ENCODE results near the gene PLEKHG3. TPM values are rescaled to one million over a fixed set of nuclear protein-coding genes. Genes with fewer than 3 reads are reported as not detected.
A peak's percentile ranks its signal among the peaks of the same experiment; 100 is the strongest.

PLEKHG3 gene
- total and polyA plus RNA-seq, 2 of the 13 experiments (the other 11 are each of a cell fraction or from before 2014, with no cell fraction given), result 7.1 to 9.8 TPM

DNA sequence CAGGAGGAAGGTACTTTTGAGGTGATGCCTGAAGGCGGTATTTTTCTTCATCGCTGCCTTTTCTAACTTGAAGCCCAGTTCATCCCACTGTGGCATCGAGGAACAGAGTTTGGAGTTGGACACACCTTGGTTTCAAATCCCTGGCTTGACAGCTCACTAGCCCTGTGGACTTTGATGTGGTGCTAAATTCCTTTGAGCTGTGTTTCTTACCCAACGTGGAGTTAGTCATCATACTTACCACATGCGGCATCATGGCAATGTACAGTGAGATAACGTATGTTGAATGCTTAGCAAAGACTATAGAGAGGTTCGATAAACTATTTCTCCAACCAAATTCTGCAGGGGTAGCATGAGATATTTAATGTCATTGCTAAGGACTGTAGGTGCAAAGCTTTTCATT, 3.4 kb downstream of the PLEKHG3 start (continued):
- TF ChIP-seq NR2F1 (CRISPR knock-in tag; IDR thresholded peaks at IDR 0.05) (peak; percentile 8 to 28; a peak in 1 of 4 replicates), MXI1 (IDR thresholded peaks at IDR 0.05; ENCODE audit: borderline replicate concordance, low read depth, low read length) (0 out of 3 replicates have a peak, but pooled peaks have one; percentile 33), HNF4G (IDR thresholded peaks at IDR 0.05; ENCODE audit: borderline replicate concordance, low read depth, low read length) (peak; percentile 57; the same call in 1 of the 2 replicates), HNF4G (CRISPR knock-in tag; IDR thresholded peaks at IDR 0.05; ENCODE audit: borderline replicate concordance, low read depth) (no peak), FOXA3 (CRISPR knock-in tag; IDR thresholded peaks at IDR 0.05) (peak; percentile 37; the same call in 1 of the 2 replicates), ZSCAN9 (CRISPR knock-in tag; IDR thresholded peaks at IDR 0.05; ENCODE audit: borderline replicate concordance) (no peak), CREB1 (IDR thresholded peaks at IDR 0.05) (0 out of 2 replicates have a peak, but pooled peaks have one; percentile 5), CREB1 (CRISPR knock-in tag; IDR thresholded peaks at IDR 0.05) (no peak), ARID5B (CRISPR knock-in tag; IDR thresholded peaks at IDR 0.05) (peak; percentile 24; the same call in 1 of the 2 replicates), MED1 (CRISPR knock-in tag; IDR thresholded peaks at IDR 0.05) (peak; percentile 21; the same call in 1 of the 2 replicates), TBX3 (IDR thresholded peaks at IDR 0.05; ENCODE audit: borderline replicate concordance) (peak; percentile 46; the same call in 1 of the 2 replicates), TGIF2 (CRISPR knock-in tag; IDR thresholded peaks at IDR 0.05) (peak; percentile 61; the same call in 1 of the 2 replicates), SAP130 (CRISPR knock-in tag; IDR thresholded peaks at IDR 0.05; ENCODE audit: low read depth) (peak; percentile 78), EED (CRISPR knock-in tag; IDR thresholded peaks at IDR 0.05) (no peak), SOX13 (IDR thresholded peaks at IDR 0.05) (no peak), SOX13 (CRISPR knock-in tag; conservative IDR thresholded peaks at IDR 0.05 in 1 of 2, IDR thresholded peaks at IDR 0.05 in 1 of 2) (peak in 1 of 2 experiments; percentile 31; a peak in 1 of 4 replicates), ZNF260 (CRISPR knock-in tag; IDR thresholded peaks at IDR 0.05; ENCODE audit: borderline replicate concordance, low read depth) (no peak), CEBPG (CRISPR knock-in tag; IDR thresholded peaks at IDR 0.05) (0 out of 2 replicates have a peak, but pooled peaks have one; percentile 23), ZNF451 (CRISPR knock-in tag; IDR thresholded peaks at IDR 0.05) (no peak)
- TF ChIP-seq, protein P1, sequence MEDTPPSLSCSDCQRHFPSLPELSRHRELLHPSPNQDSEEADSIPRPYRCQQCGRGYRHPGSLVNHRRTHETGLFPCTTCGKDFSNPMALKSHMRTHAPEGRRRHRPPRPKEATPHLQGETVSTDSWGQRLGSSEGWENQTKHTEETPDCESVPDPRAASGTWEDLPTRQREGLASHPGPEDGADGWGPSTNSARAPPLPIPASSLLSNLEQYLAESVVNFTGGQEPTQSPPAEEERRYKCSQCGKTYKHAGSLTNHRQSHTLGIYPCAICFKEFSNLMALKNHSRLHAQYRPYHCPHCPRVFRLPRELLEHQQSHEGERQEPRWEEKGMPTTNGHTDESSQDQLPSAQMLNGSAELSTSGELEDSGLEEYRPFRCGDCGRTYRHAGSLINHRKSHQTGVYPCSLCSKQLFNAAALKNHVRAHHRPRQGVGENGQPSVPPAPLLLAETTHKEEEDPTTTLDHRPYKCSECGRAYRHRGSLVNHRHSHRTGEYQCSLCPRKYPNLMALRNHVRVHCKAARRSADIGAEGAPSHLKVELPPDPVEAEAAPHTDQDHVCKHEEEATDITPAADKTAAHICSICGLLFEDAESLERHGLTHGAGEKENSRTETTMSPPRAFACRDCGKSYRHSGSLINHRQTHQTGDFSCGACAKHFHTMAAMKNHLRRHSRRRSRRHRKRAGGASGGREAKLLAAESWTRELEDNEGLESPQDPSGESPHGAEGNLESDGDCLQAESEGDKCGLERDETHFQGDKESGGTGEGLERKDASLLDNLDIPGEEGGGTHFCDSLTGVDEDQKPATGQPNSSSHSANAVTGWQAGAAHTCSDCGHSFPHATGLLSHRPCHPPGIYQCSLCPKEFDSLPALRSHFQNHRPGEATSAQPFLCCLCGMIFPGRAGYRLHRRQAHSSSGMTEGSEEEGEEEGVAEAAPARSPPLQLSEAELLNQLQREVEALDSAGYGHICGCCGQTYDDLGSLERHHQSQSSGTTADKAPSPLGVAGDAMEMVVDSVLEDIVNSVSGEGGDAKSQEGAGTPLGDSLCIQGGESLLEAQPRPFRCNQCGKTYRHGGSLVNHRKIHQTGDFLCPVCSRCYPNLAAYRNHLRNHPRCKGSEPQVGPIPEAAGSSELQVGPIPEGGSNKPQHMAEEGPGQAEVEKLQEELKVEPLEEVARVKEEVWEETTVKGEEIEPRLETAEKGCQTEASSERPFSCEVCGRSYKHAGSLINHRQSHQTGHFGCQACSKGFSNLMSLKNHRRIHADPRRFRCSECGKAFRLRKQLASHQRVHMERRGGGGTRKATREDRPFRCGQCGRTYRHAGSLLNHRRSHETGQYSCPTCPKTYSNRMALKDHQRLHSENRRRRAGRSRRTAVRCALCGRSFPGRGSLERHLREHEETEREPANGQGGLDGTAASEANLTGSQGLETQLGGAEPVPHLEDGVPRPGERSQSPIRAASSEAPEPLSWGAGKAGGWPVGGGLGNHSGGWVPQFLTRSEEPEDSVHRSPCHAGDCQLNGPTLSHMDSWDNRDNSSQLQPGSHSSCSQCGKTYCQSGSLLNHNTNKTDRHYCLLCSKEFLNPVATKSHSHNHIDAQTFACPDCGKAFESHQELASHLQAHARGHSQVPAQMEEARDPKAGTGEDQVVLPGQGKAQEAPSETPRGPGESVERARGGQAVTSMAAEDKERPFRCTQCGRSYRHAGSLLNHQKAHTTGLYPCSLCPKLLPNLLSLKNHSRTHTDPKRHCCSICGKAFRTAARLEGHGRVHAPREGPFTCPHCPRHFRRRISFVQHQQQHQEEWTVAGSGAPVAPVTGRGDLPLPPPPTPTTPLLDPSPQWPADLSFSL (CRISPR knock-in tag; IDR thresholded peaks at IDR 0.05), result no peak
